ENCODE results near the gene COL5A1. TPM values are rescaled to one million over a fixed set of nuclear protein-coding genes. Genes with fewer than 3 reads are reported as not detected.

The COL5A1 gene
- total and polyA plus RNA-seq, 2 experiments from 2014 or later = 2.5 to 13.1 TPM

- Histone ChIP-seq H2AFZ (no peak overlapping the region), H3K4me1 (ENCODE audit: insufficient read depth) (no peaks in the 10 kb centered on the region), H3K27me3 (ENCODE audit: insufficient read depth) (no peaks in the 10 kb centered on the region), H3K9me2 (ENCODE audit: insufficient read depth) (no peaks in the 10 kb centered on the region), H3K36me3 (ENCODE audit: insufficient read depth) (no peaks in the 10 kb centered on the region), H4K20me1 (replicated peaks; ENCODE audit: insufficient read depth) (no peaks in the 10 kb centered on the region), H3K4me2 (no peak overlapping the region), H3K4me3 (no peak overlapping the region), H3K79me2 (replicated peaks; ENCODE audit: insufficient read depth) (no peaks in the 10 kb centered on the region), H3F3A (replicated peaks; ENCODE audit: low read depth) (no peaks in the 10 kb centered on the region), H3K27ac (ENCODE audit: low read depth) (no peak overlapping the region)
- H3K36me3 Mint-ChIP-seq (ENCODE audit: low read depth) = no peaks in the 10 kb centered on the region
- TF ChIP-seq, protein P1, sequence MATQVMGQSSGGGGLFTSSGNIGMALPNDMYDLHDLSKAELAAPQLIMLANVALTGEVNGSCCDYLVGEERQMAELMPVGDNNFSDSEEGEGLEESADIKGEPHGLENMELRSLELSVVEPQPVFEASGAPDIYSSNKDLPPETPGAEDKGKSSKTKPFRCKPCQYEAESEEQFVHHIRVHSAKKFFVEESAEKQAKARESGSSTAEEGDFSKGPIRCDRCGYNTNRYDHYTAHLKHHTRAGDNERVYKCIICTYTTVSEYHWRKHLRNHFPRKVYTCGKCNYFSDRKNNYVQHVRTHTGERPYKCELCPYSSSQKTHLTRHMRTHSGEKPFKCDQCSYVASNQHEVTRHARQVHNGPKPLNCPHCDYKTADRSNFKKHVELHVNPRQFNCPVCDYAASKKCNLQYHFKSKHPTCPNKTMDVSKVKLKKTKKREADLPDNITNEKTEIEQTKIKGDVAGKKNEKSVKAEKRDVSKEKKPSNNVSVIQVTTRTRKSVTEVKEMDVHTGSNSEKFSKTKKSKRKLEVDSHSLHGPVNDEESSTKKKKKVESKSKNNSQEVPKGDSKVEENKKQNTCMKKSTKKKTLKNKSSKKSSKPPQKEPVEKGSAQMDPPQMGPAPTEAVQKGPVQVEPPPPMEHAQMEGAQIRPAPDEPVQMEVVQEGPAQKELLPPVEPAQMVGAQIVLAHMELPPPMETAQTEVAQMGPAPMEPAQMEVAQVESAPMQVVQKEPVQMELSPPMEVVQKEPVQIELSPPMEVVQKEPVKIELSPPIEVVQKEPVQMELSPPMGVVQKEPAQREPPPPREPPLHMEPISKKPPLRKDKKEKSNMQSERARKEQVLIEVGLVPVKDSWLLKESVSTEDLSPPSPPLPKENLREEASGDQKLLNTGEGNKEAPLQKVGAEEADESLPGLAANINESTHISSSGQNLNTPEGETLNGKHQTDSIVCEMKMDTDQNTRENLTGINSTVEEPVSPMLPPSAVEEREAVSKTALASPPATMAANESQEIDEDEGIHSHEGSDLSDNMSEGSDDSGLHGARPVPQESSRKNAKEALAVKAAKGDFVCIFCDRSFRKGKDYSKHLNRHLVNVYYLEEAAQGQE (IDR thresholded peaks at IDR 0.05; ENCODE audit: unreplicated experiment) = no peak
- TF ChIP-seq POLR2AphosphoS5 (IDR thresholded peaks at IDR 0.05; ENCODE audit: low read depth) (no peak), CTCF (conservative IDR thresholded peaks at IDR 0.05; ENCODE audit: low read depth in 2 of 2) (no peak), NANOG (IDR thresholded peaks at IDR 0.05; ENCODE audit: borderline replicate concordance) (no peak), CREB1 (CRISPR knock-in tag; IDR thresholded peaks at IDR 0.05; ENCODE audit: low read depth) (no peak), EZH2 (IDR thresholded peaks at IDR 0.05; ENCODE audit: low read depth, unreplicated experiment) (no peak), EZH2phosphoT487 (IDR thresholded peaks at IDR 0.05; ENCODE audit: unreplicated experiment) (no peak), ZNF331 (CRISPR knock-in tag; IDR thresholded peaks at IDR 0.05; ENCODE audit: low read depth) (no peak), ZNF114 (CRISPR knock-in tag; IDR thresholded peaks at IDR 0.05) (no peak), ETS1 (IDR thresholded peaks at IDR 0.05) (no peak), STAT1 (IDR thresholded peaks at IDR 0.05; ENCODE audit: unreplicated experiment) (no peak), JUNB (IDR thresholded peaks at IDR 0.05; ENCODE audit: unreplicated experiment) (no peak)
- TF ChIP-seq, protein P2, sequence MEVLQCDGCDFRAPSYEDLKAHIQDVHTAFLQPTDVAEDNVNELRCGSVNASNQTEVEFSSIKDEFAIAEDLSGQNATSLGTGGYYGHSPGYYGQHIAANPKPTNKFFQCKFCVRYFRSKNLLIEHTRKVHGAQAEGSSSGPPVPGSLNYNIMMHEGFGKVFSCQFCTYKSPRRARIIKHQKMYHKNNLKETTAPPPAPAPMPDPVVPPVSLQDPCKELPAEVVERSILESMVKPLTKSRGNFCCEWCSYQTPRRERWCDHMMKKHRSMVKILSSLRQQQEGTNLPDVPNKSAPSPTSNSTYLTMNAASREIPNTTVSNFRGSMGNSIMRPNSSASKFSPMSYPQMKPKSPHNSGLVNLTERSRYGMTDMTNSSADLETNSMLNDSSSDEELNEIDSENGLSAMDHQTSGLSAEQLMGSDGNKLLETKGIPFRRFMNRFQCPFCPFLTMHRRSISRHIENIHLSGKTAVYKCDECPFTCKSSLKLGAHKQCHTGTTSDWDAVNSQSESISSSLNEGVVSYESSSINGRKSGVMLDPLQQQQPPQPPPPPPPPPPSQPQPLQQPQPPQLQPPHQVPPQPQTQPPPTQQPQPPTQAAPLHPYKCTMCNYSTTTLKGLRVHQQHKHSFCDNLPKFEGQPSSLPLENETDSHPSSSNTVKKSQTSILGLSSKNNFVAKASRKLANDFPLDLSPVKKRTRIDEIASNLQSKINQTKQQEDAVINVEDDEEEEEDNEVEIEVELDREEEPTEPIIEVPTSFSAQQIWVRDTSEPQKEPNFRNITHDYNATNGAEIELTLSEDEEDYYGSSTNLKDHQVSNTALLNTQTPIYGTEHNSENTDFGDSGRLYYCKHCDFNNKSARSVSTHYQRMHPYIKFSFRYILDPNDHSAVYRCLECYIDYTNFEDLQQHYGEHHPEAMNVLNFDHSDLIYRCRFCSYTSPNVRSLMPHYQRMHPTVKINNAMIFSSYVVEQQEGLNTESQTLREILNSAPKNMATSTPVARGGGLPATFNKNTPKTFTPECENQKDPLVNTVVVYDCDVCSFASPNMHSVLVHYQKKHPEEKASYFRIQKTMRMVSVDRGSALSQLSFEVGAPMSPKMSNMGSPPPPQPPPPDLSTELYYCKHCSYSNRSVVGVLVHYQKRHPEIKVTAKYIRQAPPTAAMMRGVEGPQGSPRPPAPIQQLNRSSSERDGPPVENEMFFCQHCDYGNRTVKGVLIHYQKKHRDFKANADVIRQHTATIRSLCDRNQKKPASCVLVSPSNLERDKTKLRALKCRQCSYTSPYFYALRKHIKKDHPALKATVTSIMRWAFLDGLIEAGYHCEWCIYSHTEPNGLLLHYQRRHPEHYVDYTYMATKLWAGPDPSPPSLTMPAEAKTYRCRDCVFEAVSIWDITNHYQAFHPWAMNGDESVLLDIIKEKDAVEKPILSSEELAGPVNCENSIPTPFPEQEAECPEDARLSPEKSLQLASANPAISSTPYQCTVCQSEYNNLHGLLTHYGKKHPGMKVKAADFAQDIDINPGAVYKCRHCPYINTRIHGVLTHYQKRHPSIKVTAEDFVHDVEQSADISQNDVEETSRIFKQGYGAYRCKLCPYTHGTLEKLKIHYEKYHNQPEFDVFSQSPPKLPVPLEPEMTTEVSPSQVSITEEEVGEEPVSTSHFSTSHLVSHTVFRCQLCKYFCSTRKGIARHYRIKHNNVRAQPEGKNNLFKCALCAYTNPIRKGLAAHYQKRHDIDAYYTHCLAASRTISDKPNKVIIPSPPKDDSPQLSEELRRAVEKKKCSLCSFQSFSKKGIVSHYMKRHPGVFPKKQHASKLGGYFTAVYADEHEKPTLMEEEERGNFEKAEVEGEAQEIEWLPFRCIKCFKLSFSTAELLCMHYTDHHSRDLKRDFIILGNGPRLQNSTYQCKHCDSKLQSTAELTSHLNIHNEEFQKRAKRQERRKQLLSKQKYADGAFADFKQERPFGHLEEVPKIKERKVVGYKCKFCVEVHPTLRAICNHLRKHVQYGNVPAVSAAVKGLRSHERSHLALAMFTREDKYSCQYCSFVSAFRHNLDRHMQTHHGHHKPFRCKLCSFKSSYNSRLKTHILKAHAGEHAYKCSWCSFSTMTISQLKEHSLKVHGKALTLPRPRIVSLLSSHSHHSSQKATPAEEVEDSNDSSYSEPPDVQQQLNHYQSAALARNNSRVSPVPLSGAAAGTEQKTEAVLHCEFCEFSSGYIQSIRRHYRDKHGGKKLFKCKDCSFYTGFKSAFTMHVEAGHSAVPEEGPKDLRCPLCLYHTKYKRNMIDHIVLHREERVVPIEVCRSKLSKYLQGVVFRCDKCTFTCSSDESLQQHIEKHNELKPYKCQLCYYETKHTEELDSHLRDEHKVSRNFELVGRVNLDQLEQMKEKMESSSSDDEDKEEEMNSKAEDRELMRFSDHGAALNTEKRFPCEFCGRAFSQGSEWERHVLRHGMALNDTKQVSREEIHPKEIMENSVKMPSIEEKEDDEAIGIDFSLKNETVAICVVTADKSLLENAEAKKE (CRISPR knock-in tag; IDR thresholded peaks at IDR 0.05) = no peak
- H3K27me3 Mint-ChIP-seq (ENCODE audit: insufficient read depth, low read depth, poor library complexity) = peaks cover 4% of the 10 kb centered on the region
- no peak for ATAC-seq
- H3K4me3 Mint-ChIP-seq = no peak overlapping the region
- DNase-seq (ENCODE audit: low spot score) = no peak
- no peak overlapping the region for H3K27ac Mint-ChIP-seq
- H3K9me3 Mint-ChIP-seq = no peaks in the 10 kb centered on the region; the same call in 1 of the 3 replicates
- H3K4me1 Mint-ChIP-seq = peaks cover 5% of the 10 kb centered on the region; the same call in 2 of the 3 replicates
Measured at GRCh38 chr9:134676886-134677285, 35.3 kb downstream of the COL5A1 start.

Measured in GM23338 (cell line).